NCI-H526 treated with DMSO at 0.1 percent for 48 hours (cell line): Measurements from ENCODE around the gene CYP46A1.
"Not testable (repeated sequence)": the region's sequence is repeated elsewhere in the genome, so short reads cannot be mapped to it uniquely, and the experiment has no call there.

Source experiments
- DNase-seq: peaks from one replicate; lab custom pipeline; 2025; lab: John Stamatoyannopoulos, UW

Gene CYP46A1

DNA sequence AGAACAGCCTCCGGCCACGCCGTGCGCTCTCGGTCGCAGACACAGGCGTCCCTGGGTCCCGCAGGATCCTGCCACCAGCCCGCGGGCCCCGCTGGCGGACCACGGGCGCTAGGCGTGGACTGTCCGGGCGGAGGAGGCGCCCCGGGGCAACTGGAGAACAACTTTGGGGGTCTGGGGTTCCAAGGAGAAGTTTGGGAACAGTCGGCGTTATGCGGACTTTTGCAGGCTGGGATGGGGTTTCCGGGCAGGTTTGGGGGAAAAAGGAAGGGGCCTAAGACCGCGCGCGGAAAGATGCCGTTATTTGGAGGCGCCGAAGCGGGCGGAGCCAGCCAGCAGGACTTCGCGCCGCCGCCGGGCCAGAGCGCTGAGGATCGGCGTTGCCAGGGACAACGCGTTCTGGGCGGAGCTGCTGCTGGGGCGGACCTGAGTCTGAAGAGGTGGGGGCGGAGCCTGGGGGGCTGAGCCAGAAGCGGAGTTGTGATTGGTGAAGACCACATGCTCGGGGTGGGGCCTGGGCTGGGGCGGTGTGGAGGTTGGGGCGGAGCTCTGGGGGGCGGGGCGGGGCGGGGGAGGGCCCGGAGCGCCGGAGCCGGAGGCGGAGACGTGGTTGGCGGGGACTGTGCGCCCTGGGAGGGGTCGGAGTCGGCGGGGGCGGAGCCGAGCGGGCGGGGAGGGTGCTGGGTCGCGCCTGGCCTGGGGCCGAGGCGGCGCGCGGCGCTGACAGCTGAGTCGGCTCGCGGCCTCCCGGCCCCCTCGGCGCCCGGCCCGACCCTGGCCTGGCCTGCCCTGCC is at the start of gene CYP46A1:
Gene CYP46A1, plus strand, starts transcription at position 680 of the 791 bp plus-strand sequence. CDS start 120 bp downstream, outside the sequence.
- peak; percentile 96 for DNase-seq

DNA sequence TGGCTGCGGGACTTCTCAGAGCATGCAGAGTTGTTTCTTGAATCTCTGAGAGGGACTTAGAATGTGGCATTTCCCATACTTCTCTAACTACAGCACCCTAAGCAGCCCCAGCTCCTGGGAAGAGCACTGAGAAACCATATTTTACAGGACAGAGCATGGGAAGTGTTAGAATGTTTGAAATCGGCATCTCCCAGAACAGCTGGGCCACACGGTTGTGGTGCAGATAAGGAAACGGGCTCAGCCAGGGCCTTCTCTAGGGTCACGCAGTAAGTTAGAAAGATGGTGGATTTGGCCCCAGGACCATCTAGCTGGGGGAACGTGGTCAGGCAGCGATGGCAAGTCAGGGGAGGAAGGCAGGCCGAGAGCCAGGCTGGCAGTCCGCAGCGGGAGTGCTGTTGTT is 49.7 kb upstream of the CYP46A1 start:
- DNase-seq: no peak

DNA sequence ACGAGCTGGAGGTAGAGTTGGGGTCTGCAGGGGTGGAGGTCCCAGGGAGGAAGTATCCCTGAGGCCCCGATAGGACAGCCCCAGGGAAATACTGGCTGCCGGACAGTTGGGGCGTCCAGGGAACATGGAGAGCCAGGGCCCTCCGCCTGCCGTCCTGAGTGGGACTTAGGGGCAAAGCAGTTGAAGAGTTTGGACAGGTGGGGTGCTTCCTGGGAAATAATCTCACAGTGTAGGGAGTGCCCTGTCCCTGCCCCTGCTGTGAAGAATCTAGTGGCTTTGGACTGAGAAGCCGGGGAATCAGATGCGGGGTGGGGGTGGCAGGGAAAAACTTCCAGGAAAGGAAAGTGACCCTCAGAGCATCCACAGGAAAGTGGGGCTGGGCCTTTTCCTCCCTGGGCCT is 49.0 kb upstream of the CYP46A1 start:
- no peak for DNase-seq

DNA sequence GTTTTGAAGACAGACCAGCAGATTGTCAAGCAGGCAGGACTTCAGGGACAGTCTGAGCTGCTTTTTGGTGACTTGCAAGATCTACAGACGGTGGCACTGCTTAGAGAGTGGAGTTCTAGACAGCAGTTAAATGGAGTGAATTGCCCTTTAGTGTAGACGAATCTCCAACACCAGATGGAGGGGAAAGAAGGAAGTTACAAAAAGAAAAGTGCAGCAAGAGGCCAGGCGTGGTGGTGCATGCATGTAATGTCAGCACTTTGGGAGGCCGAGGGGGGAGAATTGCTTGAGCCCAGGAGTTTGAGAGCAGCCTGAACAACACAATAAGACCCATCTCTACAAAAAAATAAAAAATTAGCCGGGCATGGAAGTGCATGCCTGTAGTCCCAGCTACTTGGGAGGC is 47.6 kb upstream of the CYP46A1 start:
- no peak for DNase-seq

DNA sequence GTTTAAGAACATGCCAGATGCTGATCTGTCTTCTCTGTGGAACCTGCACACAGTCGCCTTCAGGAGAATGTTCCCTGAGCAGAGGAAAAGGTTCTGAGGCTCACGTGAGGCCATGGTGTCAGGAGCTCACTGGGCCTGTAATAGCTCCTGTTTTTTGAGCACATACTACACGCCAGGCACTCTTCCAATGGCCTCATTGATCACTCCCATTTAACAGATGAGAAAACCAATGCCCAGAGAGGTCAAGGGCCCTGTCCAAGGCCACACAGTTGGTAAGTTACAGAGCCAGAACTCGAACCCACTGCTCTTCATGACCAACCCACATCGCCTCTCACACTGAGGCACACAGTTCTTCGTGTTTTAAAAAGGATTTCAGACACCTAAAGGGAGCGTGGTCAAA is 46.5 kb upstream of the CYP46A1 start:
- no peak for DNase-seq

DNA sequence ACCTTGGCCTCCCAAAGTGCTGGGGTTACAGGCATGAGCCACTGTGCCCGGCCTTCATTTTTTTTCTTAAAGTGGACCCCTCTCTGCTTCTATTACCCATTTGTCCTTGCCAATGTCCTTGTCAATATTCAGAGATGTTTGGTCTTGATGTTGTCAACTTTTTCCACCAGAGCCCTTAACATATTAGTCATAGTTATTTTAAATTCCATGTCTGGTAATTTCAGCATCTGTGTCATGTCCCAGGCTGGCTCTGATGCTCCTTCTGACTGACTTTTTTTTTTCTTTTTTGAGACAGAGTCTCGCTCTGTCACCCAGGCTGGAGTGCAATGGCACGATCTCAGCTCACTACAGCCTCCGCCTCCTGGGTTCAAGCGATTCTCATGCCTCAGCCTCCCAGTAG is 41.3 kb upstream of the CYP46A1 start:
- not testable (repeated sequence) for DNase-seq

DNA sequence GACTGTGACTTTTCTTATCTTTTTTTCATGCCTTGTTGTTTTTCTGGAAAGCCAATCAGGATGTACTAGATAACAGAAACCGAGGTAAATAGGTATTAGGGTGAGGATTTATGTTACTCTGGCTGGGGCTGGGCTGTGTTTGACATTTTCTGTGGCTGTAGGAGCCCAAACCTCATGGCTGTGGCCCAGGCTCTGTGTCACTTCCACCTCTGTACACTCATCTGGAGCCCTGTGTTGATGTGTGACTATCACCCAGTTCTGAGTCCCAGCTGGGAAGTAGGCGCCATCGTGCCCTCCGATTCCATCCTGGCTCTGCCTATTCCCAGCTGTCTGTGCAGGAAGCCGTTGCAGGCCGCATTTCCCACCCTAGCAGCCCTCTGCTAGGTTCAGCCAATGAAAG is 40.8 kb upstream of the CYP46A1 start:
- no peak for DNase-seq

DNA sequence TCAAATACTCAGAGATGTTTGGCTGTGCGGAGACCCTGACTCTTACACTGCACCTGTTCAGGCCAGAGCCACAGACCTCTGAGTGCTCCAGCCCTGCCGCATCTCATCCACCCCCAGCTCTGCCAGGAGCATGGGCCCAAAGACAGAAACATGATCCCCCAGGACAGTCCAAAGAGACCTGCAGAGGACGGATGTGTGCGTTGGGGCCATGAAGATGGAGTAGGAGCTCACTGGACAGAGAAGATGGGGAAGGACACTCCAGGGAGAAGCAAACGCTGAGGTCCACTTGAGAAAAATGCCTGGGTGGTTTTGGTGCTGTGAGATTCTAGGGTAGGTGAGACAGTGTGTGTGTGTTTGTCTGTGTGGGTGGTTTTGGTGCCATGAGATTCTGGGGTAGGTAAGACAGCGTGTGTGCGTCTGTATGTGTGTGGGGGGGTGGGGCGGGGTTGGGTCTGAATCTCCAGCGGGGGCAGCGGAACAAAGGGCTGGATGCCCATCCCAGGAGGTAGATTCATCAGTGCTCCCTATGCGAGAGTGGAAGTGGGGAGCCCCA is 40.0 kb upstream of the CYP46A1 start:
- DNase-seq: no peak

DNA sequence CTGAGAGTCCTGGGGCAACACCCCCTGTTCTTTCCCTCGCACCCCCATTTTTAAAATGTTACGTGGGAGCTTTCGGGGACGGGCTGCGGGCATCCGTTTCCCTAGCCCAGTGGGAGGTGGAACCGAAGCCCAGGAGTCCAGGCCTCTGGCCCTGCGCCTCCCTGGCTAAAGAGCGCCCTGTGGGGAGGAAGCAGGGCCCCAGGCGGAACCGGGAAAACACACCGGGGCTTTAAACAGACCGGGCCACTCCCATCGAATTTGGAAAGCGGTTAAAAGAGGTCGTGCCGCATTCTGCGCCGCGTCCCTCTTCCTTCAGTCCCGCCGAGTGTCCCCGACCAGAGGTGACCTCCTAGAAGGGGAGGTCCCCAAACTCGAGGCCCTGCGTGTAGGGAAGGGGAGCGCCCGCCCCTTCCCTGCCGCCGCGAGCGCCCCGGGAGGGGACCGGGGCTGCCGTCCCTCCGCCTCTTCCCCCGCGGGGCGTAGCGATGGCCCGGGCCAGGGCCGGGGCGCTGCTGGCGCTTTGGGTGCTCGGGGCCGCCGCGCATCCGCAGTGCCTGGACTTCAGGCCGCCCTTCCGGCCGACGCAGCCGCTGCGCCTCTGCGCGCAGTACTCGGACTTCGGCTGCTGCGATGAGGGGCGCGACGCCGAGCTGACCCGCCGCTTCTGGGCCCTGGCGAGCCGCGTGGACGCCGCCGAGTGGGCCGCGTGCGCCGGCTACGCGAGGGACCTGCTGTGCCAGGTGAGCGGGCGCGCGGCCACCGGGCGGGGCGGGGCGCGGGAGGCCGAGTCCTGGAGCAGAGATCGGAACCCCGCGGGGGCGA is 39.2 kb upstream of the CYP46A1 start, which contains the start of gene HHIPL1:
Gene HHIPL1, plus strand, starts transcription at position 407 of the 822 bp plus-strand sequence. Its CDS starts 79 bp downstream, at position 486.
- DNase-seq: no peak

DNA sequence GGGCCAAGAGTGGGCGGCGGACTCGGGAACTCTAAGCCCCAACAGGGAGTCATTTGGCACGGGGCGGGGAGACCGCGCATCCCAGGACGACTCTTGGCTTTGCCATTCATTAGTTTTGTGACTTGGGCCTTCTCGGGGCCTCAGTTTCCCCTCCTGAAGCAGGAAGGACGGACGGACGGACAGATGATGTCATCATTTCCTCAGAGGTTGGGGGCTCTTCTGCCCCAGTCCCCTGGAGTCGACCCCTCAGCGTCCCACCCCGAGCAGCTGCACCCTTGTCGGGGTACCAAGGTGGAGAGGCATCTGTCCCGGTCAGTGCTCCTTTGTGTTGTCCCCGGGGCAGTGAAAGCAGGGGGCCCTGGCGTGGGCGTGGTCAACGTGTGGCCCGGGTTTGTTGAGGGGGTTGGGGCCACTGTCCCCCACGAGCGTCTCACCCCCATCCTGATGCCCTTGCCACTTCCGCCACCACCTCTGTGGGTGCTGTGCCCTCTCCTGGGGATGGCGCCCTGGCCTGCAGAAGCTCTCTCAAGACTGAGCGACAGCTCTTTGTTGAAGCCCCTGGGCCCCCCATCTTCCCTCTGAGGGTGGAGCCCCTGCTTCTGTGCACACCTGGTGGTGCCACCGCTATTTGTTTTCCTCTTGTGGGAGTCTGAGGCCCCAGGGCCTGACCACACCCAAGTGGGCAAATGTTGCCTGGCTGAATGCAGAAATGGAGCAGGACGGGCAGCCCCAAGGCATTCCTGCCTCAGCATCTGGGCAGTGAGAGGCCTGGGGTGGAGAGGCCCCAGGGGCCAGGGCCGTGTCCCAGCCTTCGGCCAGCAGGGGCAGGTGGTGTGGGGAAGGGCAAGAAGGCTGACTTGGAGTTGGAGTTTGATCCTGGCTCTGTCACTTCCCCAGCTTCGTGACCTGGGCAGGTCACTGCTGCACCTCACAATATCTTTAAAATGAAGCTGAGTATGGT is 38.3 kb upstream of the CYP46A1 start:
- no peak for DNase-seq

DNA sequence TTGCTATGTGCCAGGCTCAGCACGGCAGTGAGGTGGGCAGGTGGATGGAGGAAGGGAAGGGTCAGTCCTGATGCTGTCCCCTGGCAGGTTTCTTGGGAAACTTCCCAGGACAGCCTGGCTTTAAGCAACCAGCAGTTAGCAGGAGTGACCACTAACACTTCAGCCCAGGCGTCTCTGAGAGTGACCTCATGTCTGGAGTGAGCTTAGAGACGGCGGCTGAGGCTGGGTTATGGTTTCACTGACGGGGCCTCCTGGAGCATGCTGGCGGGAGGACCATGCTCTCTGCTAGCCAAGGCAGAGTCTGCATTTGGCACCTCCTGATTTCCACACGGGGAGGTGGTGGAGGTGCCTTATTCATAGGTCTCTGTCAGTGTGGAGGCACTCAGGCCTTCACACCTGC is 36.7 kb upstream of the CYP46A1 start:
- DNase-seq: no peak

DNA sequence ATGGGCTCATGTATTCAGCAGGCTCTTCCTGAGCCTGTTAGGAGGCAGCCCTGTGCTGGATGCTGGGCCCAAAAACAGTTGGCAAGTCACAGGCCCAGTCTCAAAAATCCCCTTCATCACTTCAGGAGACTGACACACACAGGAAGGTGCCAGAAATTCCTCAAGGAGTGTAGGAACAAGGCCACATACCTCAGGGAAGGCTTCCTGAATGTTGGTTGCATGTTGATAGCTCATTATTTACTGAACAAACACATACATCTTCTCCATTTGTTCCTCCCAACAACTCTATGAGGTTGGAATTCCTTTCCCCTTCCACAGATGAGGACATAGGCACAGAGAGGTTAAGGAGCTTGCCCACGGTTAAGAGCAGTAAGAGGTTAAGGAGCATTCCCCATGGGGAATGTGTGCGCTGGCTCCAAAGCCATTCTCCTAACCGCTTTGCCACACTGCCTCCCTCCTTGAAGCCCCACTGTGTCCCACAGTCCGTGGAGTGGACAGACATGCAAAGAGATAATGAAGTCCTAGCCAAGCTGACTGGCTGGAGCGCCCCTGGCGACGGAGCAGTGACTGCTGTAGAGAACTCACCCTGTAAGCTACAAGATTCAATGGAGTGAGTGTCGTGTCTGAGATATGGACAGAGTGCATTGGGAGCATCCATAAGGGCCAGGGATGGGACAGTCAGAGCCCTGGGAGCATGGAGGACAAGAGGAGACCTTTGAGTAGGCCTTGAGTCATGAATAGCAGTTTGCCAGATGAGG is 35.9 kb upstream of the CYP46A1 start:
- no peak for DNase-seq

DNA sequence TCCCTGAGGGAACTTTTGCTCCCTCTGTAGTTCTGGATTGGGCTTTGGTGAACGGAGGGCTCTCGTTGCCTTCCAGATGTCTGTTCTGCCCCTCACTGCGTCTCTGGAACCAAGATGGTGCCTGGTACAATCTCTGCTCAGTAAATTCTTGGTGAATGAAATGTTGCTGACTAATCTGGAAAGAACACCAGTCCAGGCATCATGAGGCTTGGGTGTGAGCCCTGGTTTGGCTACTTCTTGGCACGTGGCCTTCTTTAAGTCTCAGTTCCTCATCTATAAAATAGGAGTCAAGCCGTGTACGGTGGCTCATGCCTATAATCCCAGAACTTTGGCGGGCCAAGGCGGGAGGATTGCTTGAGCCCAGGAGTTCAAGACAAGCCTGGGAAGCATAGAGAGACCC is 34.9 kb upstream of the CYP46A1 start:
- no peak for DNase-seq

DNA sequence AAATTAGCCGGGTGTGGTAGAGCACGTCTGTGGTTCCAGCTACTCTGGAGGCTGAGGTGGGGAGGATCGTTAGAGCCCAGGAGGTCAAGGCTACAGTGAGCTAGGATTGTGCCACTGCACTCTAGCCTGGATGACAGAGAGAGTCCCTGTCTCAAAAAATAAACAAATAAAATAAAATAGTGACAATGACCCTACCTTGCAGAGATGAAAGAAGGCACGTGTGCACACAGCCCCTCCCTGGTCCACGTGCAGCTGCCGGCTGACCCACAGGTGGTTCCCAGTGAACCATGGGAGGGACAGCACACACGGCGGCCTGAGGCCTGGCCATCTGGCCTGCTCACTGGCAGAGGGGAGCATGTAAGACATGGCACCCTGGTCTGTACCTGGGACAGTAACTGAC is 34.5 kb upstream of the CYP46A1 start:
- no peak for DNase-seq

DNA sequence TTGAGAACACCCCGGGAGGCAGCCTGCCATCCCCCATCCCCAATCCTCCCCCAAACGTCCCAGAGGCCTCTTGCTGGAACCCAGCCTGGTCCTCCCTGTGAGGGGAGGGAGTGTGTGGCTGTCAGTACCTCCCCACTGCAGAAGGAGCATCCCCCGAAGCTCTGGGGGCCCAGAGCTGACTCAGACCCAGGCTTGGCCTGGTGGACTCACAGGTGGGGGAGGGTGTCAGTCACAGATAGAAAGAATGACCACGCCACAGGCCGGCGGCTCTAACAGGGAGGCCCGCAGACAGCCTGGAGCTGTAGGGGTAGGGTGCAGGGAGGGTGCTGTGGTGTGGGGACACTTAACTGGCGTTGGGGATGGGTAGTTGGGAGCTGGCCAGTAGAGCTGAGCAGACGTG is 33.9 kb upstream of the CYP46A1 start:
- no peak for DNase-seq

DNA sequence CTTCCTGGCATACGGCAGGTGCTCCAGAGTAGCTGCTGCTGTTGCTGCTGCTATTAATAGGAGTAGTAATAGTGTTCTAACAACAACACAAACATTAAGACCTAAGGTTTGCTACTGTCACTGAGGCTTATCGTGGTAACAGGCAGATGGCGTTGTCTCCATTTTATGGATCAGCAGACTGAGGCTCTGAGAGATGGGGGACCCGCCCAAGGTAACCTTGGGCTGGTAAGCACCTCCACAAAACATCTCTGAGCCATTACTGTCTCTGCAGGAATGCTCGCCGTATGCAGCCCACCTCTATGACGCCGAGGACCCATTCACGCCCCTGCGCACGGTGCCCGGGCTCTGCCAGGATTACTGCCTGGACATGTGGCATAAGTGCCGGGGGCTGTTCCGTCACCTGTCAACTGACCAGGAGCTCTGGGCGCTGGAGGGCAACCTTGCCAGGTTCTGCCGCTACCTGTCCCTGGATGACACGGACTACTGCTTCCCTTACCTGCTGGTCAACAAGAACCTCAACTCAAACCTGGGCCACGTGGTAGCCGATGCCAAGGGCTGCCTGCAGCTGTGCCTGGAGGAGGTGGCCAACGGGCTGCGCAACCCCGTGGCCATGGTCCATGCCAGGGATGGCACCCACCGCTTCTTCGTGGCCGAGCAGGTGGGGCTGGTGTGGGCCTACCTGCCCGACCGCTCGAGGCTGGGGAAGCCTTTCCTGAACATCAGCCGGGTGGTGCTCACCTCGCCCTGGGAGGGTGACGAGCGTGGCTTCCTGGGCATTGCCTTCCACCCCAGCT is 31.9 kb upstream of the CYP46A1 start:
- no peak for DNase-seq

DNA sequence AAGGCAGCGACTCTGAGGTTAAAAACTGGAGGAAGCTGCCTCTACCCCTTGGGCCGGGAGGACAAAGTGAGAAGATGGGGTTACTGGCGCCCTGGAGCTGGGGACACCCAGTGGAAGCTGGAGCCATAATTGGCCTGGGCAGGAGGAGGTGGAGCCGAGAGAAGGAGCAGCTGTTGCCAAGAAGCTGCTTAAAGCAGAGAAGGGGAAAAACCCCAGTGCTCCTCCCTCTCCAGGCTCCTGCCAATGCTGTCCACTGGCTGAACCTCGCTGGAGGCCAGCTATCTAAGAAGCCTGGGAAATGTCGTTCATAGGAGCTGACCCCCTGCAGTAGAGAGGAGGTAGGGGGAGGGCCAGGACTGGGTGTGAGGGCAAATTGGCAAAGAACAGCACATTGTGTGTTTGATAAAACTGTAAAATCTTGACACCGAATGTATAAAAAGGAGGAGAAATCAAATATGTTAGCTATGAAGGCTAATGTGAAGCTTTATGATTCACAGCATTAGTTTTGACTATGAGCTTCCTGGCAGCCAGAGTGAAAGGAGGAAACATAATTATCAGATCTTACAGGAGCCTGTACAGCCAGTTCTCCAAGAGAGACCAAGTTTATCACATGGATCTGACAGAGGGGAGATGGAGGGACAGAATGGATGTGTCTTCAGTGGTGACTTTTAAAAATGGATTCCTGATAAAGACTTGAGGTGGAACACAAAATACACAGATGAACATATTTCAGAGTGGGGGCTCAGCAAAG is 29.7 kb upstream of the CYP46A1 start:
- DNase-seq: no peak

DNA sequence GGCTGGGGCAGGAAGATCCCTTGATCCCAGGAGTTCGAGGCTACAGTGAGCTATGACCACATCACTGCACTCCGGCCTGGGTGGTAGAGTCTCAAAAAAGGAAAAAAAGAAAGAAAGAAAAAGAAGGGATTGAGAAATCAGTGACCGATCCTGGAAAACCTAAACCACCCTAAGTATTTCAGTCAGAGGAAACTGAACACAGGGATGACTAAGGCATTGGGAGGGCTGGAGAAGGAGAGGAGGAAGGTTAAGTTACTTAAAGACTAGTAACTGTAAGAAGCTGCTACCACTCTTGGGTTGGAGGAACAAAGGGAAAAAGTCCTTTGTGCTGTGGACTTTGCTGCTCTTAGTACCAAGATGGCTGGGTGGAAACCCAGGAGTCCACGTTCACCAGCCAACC is 28.6 kb upstream of the CYP46A1 start:
- no peak for DNase-seq

DNA sequence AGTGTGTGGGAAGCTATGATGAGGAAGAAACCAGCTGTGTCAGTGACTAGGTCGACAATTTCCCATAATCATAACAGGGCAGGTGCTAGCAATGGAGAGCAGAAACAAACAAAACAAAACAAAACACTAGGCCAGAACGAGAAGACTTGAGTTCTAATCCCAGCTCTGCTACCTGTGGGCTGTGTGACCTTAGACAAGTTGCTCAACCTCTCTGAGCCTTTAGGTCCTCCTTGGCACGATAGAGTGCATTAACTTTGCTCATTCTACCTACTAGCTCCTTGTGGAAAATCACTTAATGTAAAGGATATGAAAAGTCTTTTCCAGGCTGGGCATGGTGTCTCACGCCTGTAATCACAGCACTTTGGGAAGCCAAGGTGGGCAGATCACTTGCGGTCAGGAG is 27.9 kb upstream of the CYP46A1 start:
- no peak for DNase-seq
